ENCODE results near the gene VLDLR. TPM values are rescaled to one million over a fixed set of nuclear protein-coding genes. Genes with fewer than 3 reads are reported as not detected.

Gene VLDLR
- total RNA-seq, 3 donors from 2014 or later (not counting 1 experiment from before 2014, with no cell fraction given) = 1.4 to 2.6 (median 2.4) TPM

GRCh38 chr9:2691626-2692025 is 70.0 kb downstream of the VLDLR start:
- no peak overlapping the region for H3K27ac Mint-ChIP-seq
- H3K4me1 ChIP-seq (ENCODE audit: control insufficient read depth, insufficient read depth, low read length) = no peaks in the 10 kb centered on the region
- no peaks in the 10 kb centered on the region for H3K4me1 Mint-ChIP-seq
- H3K27me3 ChIP-seq (ENCODE audit: control insufficient read depth, insufficient read depth, low read length) = no peaks in the 10 kb centered on the region
- no peak overlapping the region for H3K4me3 Mint-ChIP-seq
- H3K27ac ChIP-seq (ENCODE audit: low read length) = no peak overlapping the region
- intact Hi-C loops (cut with micrococcal nuclease) = no loop called here
- H3K9me3 Mint-ChIP-seq = no peaks in the 10 kb centered on the region
- no peak overlapping the region for H3K4me3 ChIP-seq (ENCODE audit: low read length)
- ATAC-seq (no peak), DNase-seq (no peak)
- H3K36me3 Mint-ChIP-seq = no peaks in the 10 kb centered on the region
- WGBS (ENCODE audit: insufficient coverage) = 57% methylated on average over 2 of the region's 2 CpGs
- TF ChIP-seq CTCF (IDR thresholded peaks at IDR 0.05) = no peak
- H3K27me3 Mint-ChIP-seq (ENCODE audit: low read depth in 2 of 2) = no peaks in the 10 kb centered on the region
- no peaks in the 10 kb centered on the region for H3K36me3 ChIP-seq (ENCODE audit: control insufficient read depth, insufficient read depth, low read length)
- H3K9me3 ChIP-seq (ENCODE audit: control insufficient read depth, insufficient read depth, low read length) = no peaks in the 10 kb centered on the region

GRCh38 chr9:2693056-2693455 is 71.5 kb downstream of the VLDLR start:
- TF ChIP-seq CTCF (IDR thresholded peaks at IDR 0.05) = no peak
- DNase-seq (no peak), ATAC-seq (no peak)
- no peak overlapping the region for H3K4me3 Mint-ChIP-seq
- WGBS (ENCODE audit: insufficient coverage) = 87% methylated on average over 3 of the region's 3 CpGs
- no peaks in the 10 kb centered on the region for H3K9me3 Mint-ChIP-seq
- no peak overlapping the region for H3K27ac ChIP-seq (ENCODE audit: low read length)
- no peaks in the 10 kb centered on the region for H3K36me3 Mint-ChIP-seq
- intact Hi-C loops (cut with micrococcal nuclease) = no loop called here
- no peaks in the 10 kb centered on the region for H3K4me1 Mint-ChIP-seq
- H3K9me3 ChIP-seq (ENCODE audit: control insufficient read depth, insufficient read depth, low read length) = no peaks in the 10 kb centered on the region
- no peaks in the 10 kb centered on the region for H3K4me1 ChIP-seq (ENCODE audit: control insufficient read depth, insufficient read depth, low read length)
- no peak overlapping the region for H3K4me3 ChIP-seq (ENCODE audit: low read length)
- H3K27ac Mint-ChIP-seq = no peak overlapping the region
- H3K27me3 ChIP-seq (ENCODE audit: control insufficient read depth, insufficient read depth, low read length) = no peaks in the 10 kb centered on the region
- no peaks in the 10 kb centered on the region for H3K27me3 Mint-ChIP-seq (ENCODE audit: low read depth in 2 of 2)
- H3K36me3 ChIP-seq (ENCODE audit: control insufficient read depth, insufficient read depth, low read length) = no peaks in the 10 kb centered on the region

GRCh38 chr9:2697492-2697891 is 75.9 kb downstream of the VLDLR start:
- intact Hi-C loops (cut with micrococcal nuclease) = no loop called here
- H3K27ac Mint-ChIP-seq = no peak overlapping the region
- H3K4me3 Mint-ChIP-seq = no peak overlapping the region
- no peaks in the 10 kb centered on the region for H3K36me3 Mint-ChIP-seq
- DNase-seq = no peak
- no peaks in the 10 kb centered on the region for H3K36me3 ChIP-seq (ENCODE audit: control insufficient read depth, insufficient read depth, low read length)
- no peaks in the 10 kb centered on the region for H3K9me3 ChIP-seq (ENCODE audit: control insufficient read depth, insufficient read depth, low read length)
- 81% methylated on average over 3 of the region's 3 CpGs for WGBS (ENCODE audit: insufficient coverage)
- H3K9me3 Mint-ChIP-seq = no peaks in the 10 kb centered on the region
- H3K27me3 Mint-ChIP-seq (ENCODE audit: low read depth in 2 of 2) = no peaks in the 10 kb centered on the region
- H3K4me3 ChIP-seq (ENCODE audit: low read length) = no peak overlapping the region
- H3K27me3 ChIP-seq (ENCODE audit: control insufficient read depth, insufficient read depth, low read length) = no peaks in the 10 kb centered on the region
- H3K4me1 ChIP-seq (ENCODE audit: control insufficient read depth, insufficient read depth, low read length) = no peaks in the 10 kb centered on the region
- no peak overlapping the region for H3K27ac ChIP-seq (ENCODE audit: low read length)
- no peak for ATAC-seq
- peaks cover 0 to 5% of the 10 kb centered on the region in 2 donors for H3K4me1 Mint-ChIP-seq
- TF ChIP-seq CTCF (IDR thresholded peaks at IDR 0.05) = no peak

- no peaks in the 10 kb centered on the region for H3K27me3 ChIP-seq (ENCODE audit: control insufficient read depth, insufficient read depth, low read length)
- TF ChIP-seq CTCF (IDR thresholded peaks at IDR 0.05) = no peak
- H3K4me1 Mint-ChIP-seq = peaks cover 0 to 5% of the 10 kb centered on the region in 2 donors
- H3K36me3 Mint-ChIP-seq = no peaks in the 10 kb centered on the region
- H3K27me3 Mint-ChIP-seq (ENCODE audit: low read depth in 2 of 2) = no peaks in the 10 kb centered on the region
- no peak overlapping the region for H3K4me3 ChIP-seq (ENCODE audit: low read length)
- 86% methylated on average over 6 of the region's 6 CpGs for WGBS (ENCODE audit: insufficient coverage)
- intact Hi-C loops (cut with micrococcal nuclease) = no loop called here
- H3K9me3 Mint-ChIP-seq = no peaks in the 10 kb centered on the region
- no peak overlapping the region for H3K27ac ChIP-seq (ENCODE audit: low read length)
- no peak overlapping the region for H3K27ac Mint-ChIP-seq
- ATAC-seq (no peak), DNase-seq (no peak)
- no peaks in the 10 kb centered on the region for H3K4me1 ChIP-seq (ENCODE audit: control insufficient read depth, insufficient read depth, low read length)
- no peaks in the 10 kb centered on the region for H3K9me3 ChIP-seq (ENCODE audit: control insufficient read depth, insufficient read depth, low read length)
- no peaks in the 10 kb centered on the region for H3K36me3 ChIP-seq (ENCODE audit: control insufficient read depth, insufficient read depth, low read length)
- H3K4me3 Mint-ChIP-seq = no peak overlapping the region
Measured at GRCh38 chr9:2700398-2700797, 78.8 kb downstream of the VLDLR start.
